GM18519 (cell line): ENCODE data around the gene PCYOX1L.
"Not testable (repeated sequence)": the region's sequence is repeated elsewhere in the genome, so short reads cannot be mapped to it uniquely, and the experiment has no call there.

Experiments used
- ATAC-seq: cut with Tn5 transposase; IDR thresholded peaks from one replicate; pipeline ENCODE4 v1.9.1; 2021; ENCODE audit warnings: mild to moderate bottlenecking, moderate library complexity; ENCODE audit not compliant: unreplicated experiment, low FRiP score

PCYOX1L gene

GRCh38 chr5:149382517-149383220 lies 24.8 kb downstream of the PCYOX1L start:
- no peak for ATAC-seq

DNA sequence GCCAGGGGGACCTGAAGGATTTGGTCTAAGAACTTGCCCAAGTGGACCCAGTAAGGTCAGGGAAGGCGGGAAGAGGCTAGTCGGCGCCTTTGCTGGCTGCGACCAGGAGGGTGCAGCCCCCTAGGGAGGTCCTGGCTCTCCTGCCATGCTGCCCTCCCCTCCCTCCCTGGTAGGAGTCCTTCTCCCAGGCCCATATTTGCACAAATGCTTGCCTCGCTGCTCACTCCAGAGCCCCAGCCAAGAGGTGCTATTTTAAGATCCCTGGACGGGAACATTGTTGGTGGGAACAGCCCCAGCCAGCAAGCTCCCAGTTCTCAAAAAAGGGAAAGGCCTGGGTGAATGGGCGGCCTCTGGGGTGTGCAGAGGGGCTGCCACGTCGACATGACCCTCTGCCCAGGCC lies 25.6 kb downstream of the PCYOX1L start:
- ATAC-seq, result no peak

GRCh38 chr5:149386166-149386565 lies 28.3 kb downstream of the PCYOX1L start:
- ATAC-seq, result no peak

DNA sequence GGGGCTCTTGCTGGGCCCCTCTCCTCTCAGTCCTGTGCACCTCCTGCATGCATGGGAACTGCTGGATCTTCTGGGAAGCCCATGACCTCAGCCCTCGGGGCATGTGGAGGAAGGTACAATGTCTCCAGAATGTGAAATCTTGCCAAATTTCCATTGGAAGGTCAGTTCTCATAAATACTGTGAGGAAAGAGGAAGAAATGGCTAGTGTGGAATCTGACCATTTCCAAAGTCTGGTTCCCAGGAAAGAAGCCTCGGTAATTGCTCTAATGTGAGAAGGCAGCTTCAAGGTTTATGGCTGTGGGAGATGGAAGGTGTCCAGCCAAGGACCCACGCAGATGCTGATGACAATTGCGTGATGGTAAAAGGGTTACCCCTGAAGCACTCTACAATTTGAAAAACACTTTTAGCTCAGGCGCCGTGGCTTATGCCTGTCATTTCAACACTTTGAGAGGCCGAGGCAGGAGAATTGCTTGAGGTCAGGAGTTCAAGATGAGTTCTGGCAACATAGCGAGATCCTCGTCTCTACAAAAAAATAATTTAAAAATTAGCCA lies 29.3 kb downstream of the PCYOX1L start:
- no peak for ATAC-seq

GRCh38 chr5:149387982-149388381 lies 30.1 kb downstream of the PCYOX1L start:
- ATAC-seq, result no peak

DNA sequence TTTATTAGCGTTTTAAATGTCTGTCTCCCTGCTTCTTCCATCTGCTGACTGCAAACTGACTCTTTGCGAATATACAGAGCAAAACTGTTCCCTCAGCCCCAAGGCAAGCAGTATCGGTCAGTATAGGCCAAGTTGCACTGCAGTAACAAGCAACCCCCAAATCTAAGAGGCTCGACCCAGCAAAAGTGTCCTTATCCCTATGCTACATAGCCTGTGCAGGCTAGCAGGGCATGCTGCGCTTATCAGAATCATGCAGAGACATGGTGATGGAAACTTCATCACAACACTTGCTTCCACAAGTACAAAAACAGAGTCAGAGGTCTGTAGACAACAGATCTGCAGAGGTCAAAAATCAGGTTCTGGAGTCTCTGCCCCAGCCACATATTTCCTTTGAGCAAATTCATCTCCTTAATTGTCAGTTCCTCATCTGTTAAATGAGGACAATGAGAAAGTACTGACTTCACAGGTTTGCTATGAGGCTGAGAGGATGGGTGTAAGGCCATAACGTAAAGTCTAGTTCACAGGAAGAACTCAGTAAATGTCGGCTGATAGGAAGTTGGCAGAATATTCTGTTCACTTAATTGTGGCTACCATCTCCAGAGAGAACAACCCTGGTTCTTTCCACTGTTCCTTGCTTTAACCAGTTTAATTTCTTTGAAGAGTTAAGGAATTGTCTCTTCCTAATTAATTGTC lies 30.8 kb downstream of the PCYOX1L start:
- ATAC-seq, result no peak

GRCh38 chr5:149389552-149390495 lies 32.0 kb downstream of the PCYOX1L start:
- no peak for ATAC-seq

GRCh38 chr5:149391076-149391475 lies 33.2 kb downstream of the PCYOX1L start:
- not testable (repeated sequence) for ATAC-seq

- no peak for ATAC-seq
Measured at GRCh38 chr5:149391524-149391923, 33.7 kb downstream of the PCYOX1L start.

- no peak for ATAC-seq
Measured at GRCh38 chr5:149392718-149393117, 34.9 kb downstream of the PCYOX1L start.

DNA sequence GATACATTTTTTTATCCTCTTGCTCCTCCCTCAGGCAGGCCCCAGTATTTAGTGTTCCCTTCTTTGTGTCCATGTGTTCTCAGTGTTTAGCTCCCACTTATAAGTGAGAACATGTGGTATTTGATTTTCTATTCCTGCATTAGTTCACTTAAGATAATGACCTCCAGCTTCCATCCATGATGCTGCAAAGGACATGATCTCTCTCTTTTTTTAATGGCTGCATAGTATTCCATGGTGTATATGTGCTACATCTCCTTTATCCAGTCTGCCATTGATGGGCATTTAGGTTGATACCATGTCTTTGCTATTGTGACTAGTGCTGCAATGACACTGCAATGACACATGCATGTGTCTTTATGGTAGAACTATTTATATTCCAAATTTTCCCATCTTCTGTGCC lies 37.1 kb downstream of the PCYOX1L start:
- ATAC-seq, result not testable (repeated sequence)

GRCh38 chr5:149397530-149397929 lies 39.7 kb downstream of the PCYOX1L start:
- ATAC-seq, result no peak

DNA sequence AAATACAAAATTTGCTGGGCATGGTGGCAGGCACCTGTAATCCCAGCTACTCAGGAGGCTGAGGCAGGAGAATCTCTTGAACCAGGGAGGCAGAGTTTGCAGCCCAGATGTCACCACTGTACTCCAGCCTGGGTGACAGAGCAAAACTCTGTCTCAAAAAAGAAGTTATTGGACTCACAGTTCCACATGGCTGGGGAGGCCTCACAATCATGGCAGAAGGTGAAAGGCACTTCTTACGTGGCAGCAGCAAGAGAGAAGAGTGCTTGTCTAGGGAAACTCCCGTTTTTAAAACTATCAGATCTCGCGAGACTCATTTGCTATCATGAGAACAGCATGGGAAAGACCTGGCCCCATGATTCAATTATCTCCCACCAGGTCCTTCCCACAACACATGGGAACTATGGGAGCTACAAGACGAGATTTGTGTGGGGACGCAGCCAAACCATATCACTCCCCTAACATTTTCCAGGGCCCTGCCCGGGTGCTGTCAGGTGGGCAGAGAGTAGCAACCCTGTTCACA lies 41.0 kb downstream of the PCYOX1L start:
- ATAC-seq, result not testable (repeated sequence)

- ATAC-seq, result no peak
Measured at GRCh38 chr5:149399775-149400174, 41.9 kb downstream of the PCYOX1L start.

GRCh38 chr5:149400304-149400703 lies 42.5 kb downstream of the PCYOX1L start:
- ATAC-seq, result no peak

- ATAC-seq, result no peak
Measured at GRCh38 chr5:149401051-149401450, 43.2 kb downstream of the PCYOX1L start.

DNA sequence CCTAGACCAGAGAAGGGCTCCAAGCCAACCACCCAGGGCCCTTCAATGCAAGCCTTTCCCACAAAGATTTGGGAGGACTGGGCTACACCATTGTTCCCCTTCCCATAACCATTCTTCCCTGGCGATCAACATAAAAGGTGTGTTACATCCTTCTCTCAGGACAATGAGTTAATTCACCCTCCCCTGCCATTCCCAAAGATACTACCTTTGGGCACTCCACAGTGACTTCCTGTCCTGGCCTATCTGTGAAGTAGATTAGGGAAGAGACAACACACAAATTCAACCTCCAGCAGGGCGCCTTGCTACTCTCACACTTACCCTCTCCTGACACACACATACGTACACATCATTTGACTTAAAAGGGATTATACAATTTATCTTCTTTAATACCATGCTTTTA lies 44.4 kb downstream of the PCYOX1L start:
- ATAC-seq, result no peak

- ATAC-seq, result no peak
Measured at GRCh38 chr5:149403923-149404745, 46.3 kb downstream of the PCYOX1L start.

DNA sequence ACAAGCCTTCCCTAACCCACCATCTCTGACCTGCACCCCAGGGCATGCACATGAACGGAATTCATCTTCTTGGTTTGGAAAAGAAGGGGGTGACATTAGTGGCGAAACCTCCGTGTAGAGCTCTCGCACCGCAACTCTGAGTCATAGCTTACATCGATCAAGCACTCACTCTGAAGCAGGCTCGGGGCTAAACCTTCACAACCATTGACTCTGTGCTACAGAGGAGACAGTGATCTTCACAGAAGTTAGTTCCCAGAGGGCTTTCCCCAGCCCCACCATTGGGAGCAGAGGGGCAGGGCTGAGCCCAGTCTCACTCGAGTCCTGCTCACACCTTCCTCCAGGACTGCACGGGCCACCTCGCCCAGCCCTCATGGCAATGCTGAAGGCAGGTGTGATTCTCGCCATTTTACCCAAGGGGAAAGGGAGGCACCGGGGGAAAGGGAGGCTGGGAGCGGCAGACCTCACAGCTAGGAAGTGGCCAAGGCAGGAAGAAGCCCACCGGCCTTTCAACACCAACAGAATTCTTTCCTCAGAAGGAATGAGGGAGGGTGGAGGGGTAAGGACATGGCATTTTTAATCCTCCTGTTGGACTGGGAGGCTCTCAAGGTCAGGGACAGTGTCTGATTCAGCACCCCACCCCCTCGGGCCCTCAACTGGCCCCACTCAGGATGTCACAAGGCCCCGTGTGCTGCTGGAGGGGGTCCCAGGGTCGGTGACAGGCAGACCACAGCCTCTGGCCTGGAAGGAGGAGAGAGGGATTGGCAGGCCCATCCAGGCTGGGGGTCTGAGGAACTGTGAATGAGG lies 47.1 kb downstream of the PCYOX1L start:
- no peak for ATAC-seq
